IMR-90 (cell line): Measurements from ENCODE around the gene C18orf32. TPM values are rescaled to one million over a fixed set of nuclear protein-coding genes. Genes with fewer than 3 reads are reported as not detected.

Experiments
- ATAC-seq: fragments of 200-7000 bp; cut with Tn5 transposase; 2 replicates; pipeline ENCODE4 v1.9.1; 2020; ENCODE audit warnings: low read depth, mild to moderate bottlenecking, moderate library complexity
- BruUV-seq: library from RNA; stranded (reverse); fragments of 400-500 nt; replicated peaks from 2 replicates; lab custom pipeline; 2021; lab: Mats Ljungman, UMichigan
- CTCF ChIA-PET: fragments of 300-600 bp; formaldehyde crosslinking; extraction: SDS; loops from one replicate; lab custom pipeline; 2021; ENCODE audit warnings: antibody characterized with exemption; lab: Yijun Ruan, JAX
- POLR2A ChIA-PET: fragments of 300-600 bp; sonication (Branson Sonifier 250); formaldehyde crosslinking; loops from one replicate; lab custom pipeline; 2022; ENCODE audit warnings: antibody characterized with exemption; ENCODE audit not compliant: unreplicated experiment; lab: Charles Lee
- DNase-seq: peaks from one replicate; pipeline ENCODE4 v3.0.0; 2013
- H2AFZ ChIP-seq: replicated peaks from 2 replicates; pipeline ENCODE3; 2013; ENCODE audit warnings: low read length, mild to moderate bottlenecking; ENCODE audit not compliant: poor library complexity
- H2AK5ac ChIP-seq: 2 replicates; pipeline ENCODE4 v1.6.1; 2013; ENCODE audit warnings: low read depth, low read length, inconsistent platforms
- H2AK9ac ChIP-seq: replicated peaks from 2 replicates; pipeline ENCODE3; 2013; ENCODE audit warnings: mild to moderate bottlenecking, low read depth, low read length, moderate library complexity; ENCODE audit not compliant: poor library complexity
- H2BK120ac ChIP-seq: 2 replicates; pipeline ENCODE4 v1.6.1; 2013; ENCODE audit warnings: low read depth, low read length, inconsistent platforms
- H2BK15ac ChIP-seq: 3 replicates; pipeline ENCODE4 v1.6.1; 2013; ENCODE audit warnings: low read depth, low read length, inconsistent platforms
- H2BK20ac ChIP-seq: 2 replicates; pipeline ENCODE4 v1.6.1; 2013; ENCODE audit warnings: low read depth, mild to moderate bottlenecking, inconsistent platforms, low read length, moderate library complexity
- H2BK5ac ChIP-seq: 2 replicates; pipeline ENCODE4 v1.6.1; 2013; ENCODE audit warnings: mild to moderate bottlenecking, low read depth, low read length, inconsistent platforms; ENCODE audit not compliant: poor library complexity, severe bottlenecking
- H3K14ac ChIP-seq: replicated peaks from 2 replicates; pipeline ENCODE4 v1.6.1; 2013; ENCODE audit warnings: low read depth, low read length, inconsistent platforms
- H3K18ac ChIP-seq: 2 replicates; pipeline ENCODE4 v1.6.1; 2013; ENCODE audit warnings: low read depth, low read length, control low read depth
- H3K23ac ChIP-seq: 2 replicates; pipeline ENCODE4 v1.6.1; 2013; ENCODE audit warnings: low read depth, low read length, inconsistent platforms
- H3K27ac ChIP-seq: 2 replicates; pipeline ENCODE4 v1.5.1; 2013; ENCODE audit warnings: mild to moderate bottlenecking, control low read depth, low read length; ENCODE audit not compliant: insufficient read depth
- H3K27me3 ChIP-seq: 2 replicates; pipeline ENCODE4 v1.6.1; 2013; ENCODE audit warnings: low read length; ENCODE audit not compliant: control insufficient read depth, insufficient read depth
- H3K36me3 ChIP-seq: 2 replicates; pipeline ENCODE4 v1.6.1; 2013; ENCODE audit warnings: low read length, mixed read lengths; ENCODE audit not compliant: control insufficient read depth, insufficient read depth
- H3K4ac ChIP-seq: 2 replicates; pipeline ENCODE4 v1.6.1; 2013; ENCODE audit warnings: low read depth, low read length, inconsistent platforms
- H3K4me1 ChIP-seq: 2 replicates; pipeline ENCODE4 v1.6.1; 2013; ENCODE audit warnings: low read length, mixed read lengths; ENCODE audit not compliant: control insufficient read depth, insufficient read depth
- H3K4me2 ChIP-seq: 2 replicates; pipeline ENCODE4 v1.6.1; 2013; ENCODE audit warnings: low read depth, mild to moderate bottlenecking, control low read depth, low read length, moderate library complexity
- H3K4me3 ChIP-seq: 2 replicates; pipeline ENCODE4 v1.5.1; 2013; ENCODE audit warnings: low read depth, mild to moderate bottlenecking, control low read depth, low read length, moderate library complexity; ENCODE audit not compliant: insufficient read depth
- H3K56ac ChIP-seq: 2 replicates; pipeline ENCODE4 v1.6.1; 2013; ENCODE audit warnings: low read length, inconsistent platforms; ENCODE audit not compliant: insufficient read depth; ENCODE audit errors: extremely low read depth
- H3K79me1 ChIP-seq, 2 experiments: 2 replicates each; pipeline ENCODE4 v1.6.1; 2013; ENCODE audit warnings: low read length in 2 of 2, inconsistent platforms in 1 of 2, low read depth in 1 of 2
- H3K9ac ChIP-seq: 2 replicates; pipeline ENCODE4 v1.6.1; 2013; ENCODE audit warnings: low read depth, low read length, control low read depth
- H3K9me1 ChIP-seq: 2 replicates; pipeline ENCODE4 v1.6.1; 2013; ENCODE audit warnings: low read length, inconsistent platforms; ENCODE audit not compliant: insufficient read depth
- H3K9me3 ChIP-seq: 2 replicates; pipeline ENCODE4 v1.6.1; 2013; ENCODE audit warnings: low read length; ENCODE audit not compliant: control insufficient read depth, insufficient read depth
- H4K20me1 ChIP-seq: 2 replicates; pipeline ENCODE4 v1.6.1; 2013; ENCODE audit warnings: low read length, inconsistent platforms; ENCODE audit not compliant: insufficient read depth
- H4K5ac ChIP-seq: 2 replicates; pipeline ENCODE4 v1.6.1; 2013; ENCODE audit warnings: mild to moderate bottlenecking, low read depth, low read length, control low read depth
- H4K8ac ChIP-seq, 2 experiments: 2 replicates each; pipeline ENCODE4 v1.6.1; 2013; ENCODE audit warnings: low read depth in 2 of 2, low read length in 2 of 2, control low read depth in 1 of 2, inconsistent platforms in 1 of 2
- H4K91ac ChIP-seq: 2 replicates; pipeline ENCODE4 v1.6.1; 2013; ENCODE audit warnings: low read depth, low read length, inconsistent platforms; ENCODE audit not compliant: insufficient read depth
- CEBPB ChIP-seq: IDR thresholded peaks from 2 replicates; pipeline ENCODE4 v1.6.1; 2012; ENCODE audit warnings: low read depth, low read length, improper control_type of control experiment
- CHD1 ChIP-seq: IDR thresholded peaks from 2 replicates; pipeline ENCODE4 v1.6.1; 2012; ENCODE audit warnings: low read depth, low read length, improper control_type of control experiment
- CTCF ChIP-seq: conservative IDR thresholded peaks from 2 replicates; pipeline ENCODE4 v1.5.1; 2012; ENCODE audit warnings: mild to moderate bottlenecking, low read depth, low read length, improper control_type of control experiment
- ELK1 ChIP-seq: fragments of 150-350 bp; IDR thresholded peaks from 2 replicates; pipeline ENCODE4 v1.6.1; 2016; ENCODE audit warnings: low read depth, mild to moderate bottlenecking, low read length, moderate library complexity, borderline replicate concordance
- FOS ChIP-seq: fragments of 150-350 bp; IDR thresholded peaks from 2 replicates; pipeline ENCODE4 v1.6.1; 2016; ENCODE audit warnings: low read depth, low read length
- MAFK ChIP-seq: IDR thresholded peaks from 2 replicates; pipeline ENCODE4 v1.6.1; 2012; ENCODE audit warnings: low read depth, low read length, improper control_type of control experiment
- MAZ ChIP-seq: IDR thresholded peaks from 2 replicates; pipeline ENCODE4 v1.6.1; 2012; ENCODE audit warnings: low read depth, mild to moderate bottlenecking, low read length, improper control_type of control experiment, moderate library complexity, borderline replicate concordance
- MXI1 ChIP-seq: IDR thresholded peaks from 2 replicates; pipeline ENCODE4 v1.6.1; 2012; ENCODE audit warnings: low read depth, mild to moderate bottlenecking, low read length, moderate library complexity, borderline replicate concordance
- NFE2L2 ChIP-seq: fragments of 150-350 bp; IDR thresholded peaks from 2 replicates; pipeline ENCODE4 v1.6.1; 2016; ENCODE audit warnings: low read depth, mild to moderate bottlenecking, low read length
- POLR2A ChIP-seq: IDR thresholded peaks from 2 replicates; pipeline ENCODE4 v1.6.1; 2012; ENCODE audit warnings: mild to moderate bottlenecking, low read depth, low read length
- RAD21 ChIP-seq: IDR thresholded peaks from 2 replicates; pipeline ENCODE4 v1.6.1; 2012; ENCODE audit warnings: low read length, improper control_type of control experiment
- RFX5 ChIP-seq: IDR thresholded peaks from 2 replicates; pipeline ENCODE4 v1.8.0; 2012; ENCODE audit warnings: low read depth, mild to moderate bottlenecking, low read length, moderate library complexity
- SMC3 ChIP-seq: fragments of 150-350 bp; IDR thresholded peaks from 2 replicates; pipeline ENCODE4 v1.6.1; 2016; ENCODE audit warnings: low read depth, mild to moderate bottlenecking, antibody characterized with exemption, low read length, moderate library complexity
- WGBS, 2 experiments: methylation state at CpG; one replicate each; pipeline versions ENCODE4 v1.1.5 to v1.1.7; 2013; ENCODE audit warnings: missing lambda C conversion rate in 2 of 2; ENCODE audit not compliant: insufficient read length in 1 of 2; ENCODE audit errors: extremely low coverage in 2 of 2; 5-methylcytosine and 5-hydroxymethylcytosine counted together
- dilution Hi-C: fragments of 300-500 bp; cut with HindIII; formaldehyde crosslinking; loops from one replicate; pipeline ENCODE4 v1.14.3; 2018; ENCODE audit warnings: low sequenced_read_pairs; ENCODE audit not compliant: unreplicated experiment
- in situ Hi-C: fragments of 300-500 bp; cut with MboI; formaldehyde crosslinking; loops from 3 replicates; pipeline ENCODE4 v1.14.3; 2019; ENCODE audit warnings: low sequenced_read_pairs, inconsistent platforms, mixed read lengths
- intact Hi-C: fragments of 100-400 bp; cut with micrococcal nuclease; formaldehyde crosslinking; loops from 2 replicates; pipeline ENCODE4 v1.10.0; 2022
- polyA plus RNA-seq, 3 experiments: library from polyadenylated mRNA; depleted of rRNA; stranded (reverse); fragments of >200 nt; gene quantifications; 2 replicates each; pipeline ENCODE4 v1.2.3, GENCODE V29; 2012; ENCODE audit warnings: low replicate concordance in 1 of 3
- total RNA-seq: library from RNA; depleted of rRNA; stranded (reverse); fragments of >200 nt; gene quantifications from 2 replicates; pipeline ENCODE4 v1.2.3, GENCODE V29; 2012
- TF ChIP-seq, protein P1 (sequence below): fragments of 150-350 bp; IDR thresholded peaks from 2 replicates; pipeline ENCODE4 v1.6.1; 2017; ENCODE audit warnings: mild to moderate bottlenecking, antibody characterized with exemption, low read length, low read depth

The C18orf32 gene
- total and polyA plus RNA-seq, 2 of the 4 experiments (the other 2 are of a cell fraction): 3.6 to 21.4 TPM

- Histone ChIP-seq H4K5ac (no peak overlapping the region), H3K4me2 (no peak overlapping the region), H3K23ac (no peak overlapping the region), H2AK9ac (no peak overlapping the region), H2BK5ac (no peak overlapping the region), H3K56ac (no peak overlapping the region), H4K8ac (no peak overlapping the region), H2BK20ac (no peak overlapping the region), H3K9me3 (peaks cover 14% of the 10 kb centered on the region), H2AK5ac (no peak overlapping the region), H3K14ac (no peak overlapping the region), H3K4me3 (no peak overlapping the region), H3K36me3 (no peaks in the 10 kb centered on the region), H2AFZ (no peak overlapping the region), H3K9ac (no peak overlapping the region), H4K91ac (no peak overlapping the region), H3K4me1 (no peaks in the 10 kb centered on the region), H2BK120ac (no peak overlapping the region), H3K27me3 (no peaks in the 10 kb centered on the region), H4K20me1 (peaks cover 7% of the 10 kb centered on the region; the same call in 1 of the 2 replicates), H3K9me1 (no peaks in the 10 kb centered on the region), H2BK15ac (no peak overlapping the region), H3K27ac (no peak overlapping the region), H3K79me1 (peaks cover 17 to 29% of the 10 kb centered on the region in 2 experiments), H3K4ac (no peak overlapping the region), H3K18ac (no peak overlapping the region)
- dilution Hi-C loops (no loop called here), in situ Hi-C loops (no loop called here), intact Hi-C loops (loop anchor here (10.0 kb wide), 1 partner anchor 53 kb away; no protein-coding TSS in a partner anchor)
- WGBS, 2 experiments: no CpG with 5 or more reads among the region's 3 CpGs
- no TSS peak for BruUV-seq
- ChIA-PET CTCF (interaction anchor here (0.6 to 2.0 kb wide), 3 partner anchors 9 to 121 kb away, joined by 3 to 4 read pairs (median 4); no protein-coding TSS in a partner anchor), POLR2A (no interaction called here)
- DNase-seq (peak; percentile 70), ATAC-seq (no peak)
- TF ChIP-seq CEBPB: no peak
- no peak for TF ChIP-seq MAFK
- no peak for TF ChIP-seq ELK1
- no peak for TF ChIP-seq RFX5
- TF ChIP-seq RAD21: peak; percentile 63
- peak; percentile 48 for TF ChIP-seq CTCF
- no peak for TF ChIP-seq CHD1
- no peak for TF ChIP-seq MXI1
- no peak for TF ChIP-seq MAZ
- TF ChIP-seq NFE2L2: no peak
- TF ChIP-seq, protein P1, sequence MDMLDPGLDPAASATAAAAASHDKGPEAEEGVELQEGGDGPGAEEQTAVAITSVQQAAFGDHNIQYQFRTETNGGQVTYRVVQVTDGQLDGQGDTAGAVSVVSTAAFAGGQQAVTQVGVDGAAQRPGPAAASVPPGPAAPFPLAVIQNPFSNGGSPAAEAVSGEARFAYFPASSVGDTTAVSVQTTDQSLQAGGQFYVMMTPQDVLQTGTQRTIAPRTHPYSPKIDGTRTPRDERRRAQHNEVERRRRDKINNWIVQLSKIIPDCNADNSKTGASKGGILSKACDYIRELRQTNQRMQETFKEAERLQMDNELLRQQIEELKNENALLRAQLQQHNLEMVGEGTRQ: no peak
- TF ChIP-seq FOS: no peak
- TF ChIP-seq SMC3: peak; percentile 40
- no peak for TF ChIP-seq POLR2A
Measured at GRCh38 chr18:49447810-49448745, 39.0 kb downstream of the C18orf32 start.
